Measurements from ENCODE around the gene COL1A2.

COL1A2 gene

DNA sequence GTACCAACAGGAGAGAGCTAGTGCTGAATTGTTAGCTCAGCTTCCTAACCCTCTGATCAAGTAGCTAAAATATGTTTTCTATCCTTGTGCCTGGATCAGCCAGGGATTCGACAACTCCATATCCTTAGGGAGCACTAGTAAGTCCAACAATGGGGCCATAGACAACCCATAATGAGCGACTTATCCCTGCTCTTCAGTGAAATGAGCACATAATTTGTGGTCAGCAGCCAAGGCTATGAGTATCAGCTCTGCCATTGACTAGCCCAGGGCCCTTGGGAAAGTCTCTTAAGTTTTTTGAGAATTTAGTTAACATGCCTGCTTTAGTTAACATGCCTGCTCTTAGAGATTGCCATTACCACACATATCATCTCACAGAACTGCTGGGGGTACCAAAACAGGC, 39.3 kb downstream of the COL1A2 start:
- FAIRE-seq (peak; percentile 13), DNase-seq (ENCODE audit: low spot score) (no peak)

DNA sequence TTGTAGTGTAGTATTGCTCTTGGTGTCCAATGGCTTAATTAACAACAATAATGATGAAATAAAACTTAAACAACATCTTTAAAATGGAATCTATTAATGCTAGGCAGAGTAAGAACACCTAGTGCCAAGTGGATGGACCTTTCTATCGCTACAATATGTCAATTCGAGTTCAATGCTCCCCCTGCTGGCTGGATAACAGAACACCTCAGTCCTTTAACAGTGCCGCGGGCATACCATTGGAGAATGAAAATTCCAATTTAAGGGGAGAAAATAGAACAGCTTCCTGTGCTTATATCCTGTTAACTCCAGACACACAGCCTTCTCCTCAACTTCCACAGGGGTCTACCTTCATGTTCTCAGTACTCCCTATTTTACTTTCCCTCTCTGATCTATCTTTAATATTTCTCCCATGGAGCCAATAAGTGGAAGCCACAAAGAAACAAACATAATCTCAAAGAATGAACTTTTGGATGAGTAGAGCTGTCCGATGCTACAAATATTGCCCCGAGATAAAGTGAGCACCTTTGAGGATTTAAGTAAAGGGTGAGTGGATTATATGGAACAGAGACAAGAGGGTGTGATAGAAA, 41.4 kb downstream of the COL1A2 start:
- DNase-seq (ENCODE audit: low spot score) = peak; percentile 81
- peak; percentile 27 for FAIRE-seq

DNA sequence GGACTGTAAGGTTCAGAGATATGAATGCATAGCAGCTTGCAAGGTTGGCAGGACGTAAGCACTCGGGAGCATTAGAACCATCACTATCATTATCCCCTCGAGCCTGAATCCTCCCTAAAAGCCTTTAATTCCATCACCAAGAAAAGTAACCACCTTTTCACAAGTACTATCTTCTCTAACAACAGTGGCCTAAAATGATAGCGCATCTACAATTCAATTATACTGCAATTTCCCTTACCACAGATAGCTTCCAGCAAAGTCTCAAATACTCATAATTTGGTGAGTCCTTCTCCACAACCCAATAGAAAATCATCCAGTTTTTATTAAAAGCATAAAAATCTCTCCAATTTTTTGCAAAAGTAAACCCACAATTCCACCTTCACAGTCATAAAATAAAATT, 42.0 kb downstream of the COL1A2 start:
- FAIRE-seq (no peak), DNase-seq (ENCODE audit: low spot score) (no peak)

DNA sequence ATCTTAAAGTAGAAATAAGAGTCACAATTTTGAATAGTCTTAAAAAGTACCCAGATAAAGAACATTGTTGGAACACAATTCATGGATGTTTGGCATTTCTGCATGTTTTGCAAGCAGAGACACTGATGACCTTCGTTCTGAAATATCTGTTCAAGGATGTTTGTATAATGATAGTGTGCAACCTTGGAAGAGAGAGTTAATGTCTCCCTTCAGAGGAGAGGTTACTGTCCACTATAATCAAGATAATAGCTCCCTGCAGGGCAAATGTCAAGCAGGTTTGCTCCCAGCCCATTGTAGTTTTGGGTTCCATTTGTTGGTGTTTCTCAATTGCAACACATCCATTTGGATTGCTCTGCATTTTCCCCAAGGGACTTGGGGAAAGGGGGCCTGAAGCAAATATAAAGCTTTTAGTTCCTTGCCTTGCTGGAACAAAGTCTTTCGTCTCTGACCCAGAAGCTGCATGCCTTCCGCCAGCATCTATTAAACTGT, 45.2 kb downstream of the COL1A2 start:
- FAIRE-seq = no peak

DNA sequence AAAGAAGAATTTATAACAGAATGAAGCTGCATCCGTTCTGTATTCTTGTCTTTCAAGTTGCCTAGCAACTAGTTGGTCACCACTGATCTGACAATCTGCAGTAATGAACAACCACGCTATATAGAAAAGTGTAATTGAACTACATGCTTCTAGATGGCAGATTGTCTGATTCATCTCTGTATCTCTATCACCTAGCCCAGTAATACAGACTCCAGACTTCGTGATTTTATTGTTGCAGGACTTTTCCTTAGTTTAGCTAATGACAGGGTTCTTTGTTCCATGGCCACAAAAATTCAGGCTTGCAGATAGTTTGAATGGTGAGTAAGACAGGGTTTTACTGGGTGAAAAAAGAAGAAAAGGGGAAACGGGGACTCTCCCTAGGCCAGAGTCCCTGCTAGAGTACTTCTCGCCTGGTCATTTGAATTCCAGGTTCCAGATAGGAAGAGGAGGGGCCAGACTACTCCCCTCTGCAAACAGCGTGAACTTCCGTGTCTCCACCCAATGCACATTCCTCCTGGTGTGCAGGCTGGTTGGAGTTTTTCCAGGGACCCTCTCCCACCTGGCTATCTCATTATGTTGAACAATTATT, 45.9 kb downstream of the COL1A2 start:
- FAIRE-seq (no peak), DNase-seq (ENCODE audit: low spot score) (no peak)

More for the DNA sequence above, 45.2 kb downstream of the COL1A2 start:
- DNase-seq (ENCODE audit: low spot score) = no peak

DNA sequence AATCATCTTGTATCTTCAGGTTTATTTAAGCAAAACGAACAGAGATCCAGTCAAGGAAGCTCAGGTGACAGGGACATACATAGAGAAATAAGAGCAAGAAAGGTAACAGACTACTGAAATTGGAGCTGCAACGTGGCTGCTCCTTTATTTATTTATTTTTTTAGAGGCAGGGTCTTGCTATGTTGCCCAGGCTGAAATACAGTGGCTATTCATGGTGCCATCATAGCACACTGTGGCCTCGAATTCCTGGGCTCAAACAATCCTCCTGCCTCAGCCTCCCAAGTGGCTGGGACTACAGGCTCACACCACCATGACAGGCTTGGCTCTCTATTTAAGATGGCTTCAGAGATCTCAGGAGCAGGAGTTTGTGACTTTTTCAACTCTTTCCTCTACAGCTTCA, 46.4 kb downstream of the COL1A2 start:
- FAIRE-seq (no peak), DNase-seq (ENCODE audit: low spot score) (no peak)

DNA sequence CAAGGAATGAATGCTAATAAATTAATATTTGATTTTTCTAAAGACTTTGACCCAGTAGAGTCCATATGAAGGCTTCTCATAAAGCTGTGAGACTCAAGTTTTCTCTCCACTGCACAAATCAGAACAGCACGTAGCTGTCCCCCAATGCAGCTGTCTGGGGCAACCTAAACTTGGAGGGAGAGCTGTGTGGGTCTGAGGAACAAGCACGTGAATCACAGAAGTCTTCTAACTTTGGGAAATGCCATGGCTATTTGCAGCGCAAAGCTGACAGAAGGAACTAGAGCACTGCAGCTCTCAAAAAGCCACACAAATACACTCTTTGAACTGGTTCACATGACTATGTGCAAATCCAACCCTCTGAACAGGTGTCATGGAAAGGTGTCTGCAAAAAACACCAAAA, 47.9 kb downstream of the COL1A2 start:
- no peak for FAIRE-seq
- DNase-seq (ENCODE audit: low spot score) = no peak

DNA sequence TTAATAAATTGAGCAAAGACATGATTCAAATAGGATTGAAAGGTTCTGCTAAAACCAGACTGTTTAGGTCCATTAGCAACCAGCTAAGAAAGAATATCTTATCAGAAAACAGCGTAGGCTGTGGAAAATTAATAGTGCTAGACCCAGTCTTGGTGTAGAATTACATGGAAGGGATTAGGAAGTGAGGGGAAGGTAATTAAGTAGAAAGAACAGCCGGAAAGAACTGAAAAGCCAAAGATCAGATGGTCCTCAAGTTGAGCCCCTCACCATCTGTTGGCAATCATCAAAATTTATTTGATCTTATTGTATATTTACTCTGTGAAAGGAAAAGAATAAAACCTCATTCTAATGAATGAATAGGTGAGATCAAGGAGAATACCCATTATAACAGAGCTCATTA, 50.1 kb downstream of the COL1A2 start:
- no peak for DNase-seq (ENCODE audit: low spot score)
- FAIRE-seq = no peak

DNA sequence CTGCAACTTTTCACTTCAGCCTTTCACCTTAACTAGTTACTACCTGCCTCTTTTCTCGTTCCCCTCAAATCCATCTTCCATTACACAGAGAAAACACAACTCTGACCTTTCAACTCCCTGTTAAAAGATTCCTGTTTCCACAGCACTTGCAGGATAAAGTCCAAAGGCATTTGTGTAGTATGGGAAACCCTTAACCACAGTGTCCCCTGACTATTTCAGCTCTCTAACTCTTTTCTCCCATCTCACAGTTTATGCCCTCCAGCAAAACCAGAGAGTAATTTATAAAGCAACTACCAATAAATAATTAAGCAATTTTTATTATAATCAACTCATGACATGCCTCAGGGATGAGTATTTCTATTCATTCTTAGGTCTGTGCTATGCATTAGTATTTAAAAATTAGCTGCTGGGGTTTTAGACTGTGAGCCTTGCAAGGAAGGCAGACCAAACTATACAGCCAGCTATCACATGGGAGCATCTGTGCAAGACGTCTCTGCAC, 51.0 kb downstream of the COL1A2 start:
- no peak for DNase-seq (ENCODE audit: low spot score)
- no peak for FAIRE-seq

DNA sequence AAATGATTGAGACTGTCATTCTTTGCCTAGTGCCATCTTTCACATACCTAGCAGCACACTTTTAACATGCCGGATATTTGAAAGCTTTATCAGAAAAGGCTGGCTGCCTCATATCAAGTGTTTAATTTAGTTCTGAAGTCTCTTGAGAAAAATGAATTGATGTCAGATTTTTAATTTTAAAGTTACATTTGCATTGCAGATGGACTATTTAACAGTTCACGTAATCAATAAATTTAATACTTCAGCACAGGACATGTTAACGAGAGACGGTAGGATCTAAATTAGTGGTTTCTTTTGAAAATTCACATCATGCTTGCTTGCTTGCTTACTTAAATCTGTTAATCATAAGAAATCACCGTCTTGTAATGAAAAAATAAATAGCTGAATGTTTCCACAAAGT, 51.6 kb downstream of the COL1A2 start:
- FAIRE-seq = no peak
- no peak for DNase-seq (ENCODE audit: low spot score)

DNA sequence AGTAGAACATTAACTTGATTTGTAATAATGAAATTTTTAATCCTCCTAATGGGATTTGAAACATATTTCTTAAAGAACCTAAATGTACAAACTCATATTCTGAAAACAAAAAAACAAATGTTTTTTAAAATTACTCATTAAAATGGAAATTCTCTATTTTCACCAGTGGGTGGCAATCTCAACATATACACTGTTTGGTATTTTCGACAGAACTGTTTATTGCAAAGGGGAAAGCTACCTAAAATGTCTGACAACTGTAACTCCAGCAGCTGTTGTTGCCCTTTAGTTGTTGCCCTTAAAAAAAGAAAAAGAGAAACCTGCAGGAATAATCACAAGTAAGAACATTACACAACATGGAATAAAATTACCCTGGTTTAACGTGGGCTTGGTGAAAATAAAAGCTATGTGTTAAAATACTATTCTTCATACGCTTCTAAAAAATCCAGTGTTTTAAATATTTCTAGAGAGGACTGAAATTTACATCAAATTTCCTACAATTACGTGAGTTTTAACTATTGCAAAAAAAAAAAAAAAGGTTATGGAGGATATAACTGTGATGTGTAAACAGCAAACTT, 54.5 kb downstream of the COL1A2 start:
- DNase-seq (ENCODE audit: low spot score) (peak; percentile 55), FAIRE-seq (no peak)

DNA sequence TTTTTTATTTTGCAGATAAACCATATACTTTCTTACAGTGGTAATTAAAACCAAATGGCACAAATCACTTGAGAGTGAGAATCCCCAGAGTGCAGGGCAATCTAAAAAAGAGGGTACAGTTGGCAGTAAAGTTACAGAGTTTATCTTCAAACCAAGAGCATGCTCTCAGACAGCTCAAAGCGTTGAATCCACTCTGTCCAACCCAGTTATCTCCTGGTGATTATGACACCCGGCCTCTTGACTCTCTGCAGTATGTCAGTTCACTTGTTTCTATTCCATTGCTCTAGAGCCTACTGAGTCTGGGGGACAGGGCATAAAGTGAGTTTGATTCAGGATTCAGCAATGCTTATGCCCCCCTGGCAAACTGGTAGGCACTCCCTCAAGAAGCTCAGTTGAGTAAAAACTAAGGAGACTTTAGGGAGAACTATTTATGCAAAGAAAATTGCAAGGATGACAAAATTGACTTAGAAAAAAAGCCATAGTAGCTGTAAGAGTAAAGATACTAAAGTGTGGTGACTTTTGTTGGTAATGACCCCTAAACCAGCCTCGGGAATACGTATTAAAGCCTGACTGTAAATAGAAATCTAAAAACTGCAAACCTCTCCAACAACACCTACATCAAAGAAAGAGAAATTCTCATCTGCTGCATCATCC, 55.5 kb downstream of the COL1A2 start:
- DNase-seq (ENCODE audit: low spot score) = no peak
- FAIRE-seq = no peak

DNA sequence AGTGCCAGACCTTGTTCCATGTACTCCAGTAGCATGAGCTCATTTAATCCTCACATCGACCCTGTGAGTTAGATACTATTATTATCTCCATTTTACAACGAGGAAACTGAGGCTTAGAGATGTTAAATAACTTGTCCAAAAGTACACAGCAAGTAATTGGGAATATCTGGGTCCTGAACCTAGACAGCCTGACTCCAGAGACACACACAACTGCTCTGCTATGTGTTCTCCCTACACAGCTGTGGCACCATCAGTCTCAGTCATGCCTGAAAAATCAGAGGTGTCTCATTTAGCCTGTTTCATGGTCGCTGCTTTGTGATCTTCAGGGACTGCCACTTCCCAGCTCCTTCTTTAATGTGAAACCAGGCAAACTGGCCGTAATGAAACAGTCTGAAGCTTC, 56.5 kb downstream of the COL1A2 start:
- DNase-seq (ENCODE audit: low spot score) (no peak), FAIRE-seq (peak; percentile 78)

DNA sequence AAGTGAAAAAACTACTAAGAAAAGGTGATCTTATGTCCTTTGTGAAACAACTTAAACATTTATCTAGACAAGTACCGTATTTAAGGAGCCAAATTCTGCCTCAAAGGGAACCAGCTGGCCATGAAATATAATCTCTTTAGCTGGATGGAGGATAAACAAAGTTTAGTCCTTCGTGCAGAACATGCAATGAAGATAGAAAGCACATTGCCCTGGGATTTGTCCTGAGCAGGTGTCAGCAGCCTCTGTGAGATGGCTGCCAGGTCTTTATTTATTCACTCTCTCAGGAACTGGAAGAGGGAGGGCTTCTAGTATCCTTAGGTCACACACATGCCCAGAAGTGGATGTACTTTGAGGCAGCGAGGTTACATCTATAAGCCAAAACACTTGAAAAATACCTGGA, 57.5 kb downstream of the COL1A2 start:
- DNase-seq (ENCODE audit: low spot score) (no peak), FAIRE-seq (no peak)

DNA sequence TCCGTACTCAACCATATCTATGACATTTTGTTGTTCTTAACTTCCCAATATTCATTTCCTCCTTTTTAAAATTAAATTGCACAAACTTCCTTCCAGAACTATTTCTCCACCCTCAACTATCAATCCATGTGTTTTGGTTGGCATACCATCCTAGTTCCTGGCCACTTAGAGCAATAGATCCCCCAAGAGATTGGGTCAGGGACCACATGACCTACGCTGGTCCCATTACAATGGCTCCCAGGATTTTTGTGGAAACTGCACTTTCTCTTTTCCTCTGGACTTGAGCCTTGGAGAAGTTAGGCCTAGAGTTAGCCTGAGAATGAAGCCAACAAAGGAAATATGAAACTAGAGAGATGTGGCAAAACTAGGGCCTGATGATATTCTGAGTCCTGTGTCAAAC, 59.2 kb downstream of the COL1A2 start:
- DNase-seq (ENCODE audit: low spot score) (no peak), FAIRE-seq (no peak)

DNA sequence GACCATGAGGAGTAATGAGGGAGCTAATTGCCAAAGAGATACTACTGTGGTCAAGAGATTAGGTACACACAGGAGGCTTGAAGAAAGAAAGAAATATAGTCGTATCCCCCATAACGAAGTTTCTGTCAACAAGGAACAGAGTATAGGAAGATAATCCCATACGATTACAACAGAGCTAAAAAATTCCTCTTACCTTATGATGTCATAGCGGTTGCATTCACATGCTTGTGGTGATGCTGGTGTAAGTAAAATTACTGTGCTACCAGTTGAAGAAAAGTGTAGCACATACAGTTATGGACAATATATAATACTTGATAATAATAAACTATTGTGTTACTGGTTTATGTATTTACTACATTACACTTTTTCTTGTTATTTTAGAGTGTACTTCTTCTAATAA, 63.3 kb downstream of the COL1A2 start:
- DNase-seq (ENCODE audit: low spot score) (no peak), FAIRE-seq (no peak)

DNA sequence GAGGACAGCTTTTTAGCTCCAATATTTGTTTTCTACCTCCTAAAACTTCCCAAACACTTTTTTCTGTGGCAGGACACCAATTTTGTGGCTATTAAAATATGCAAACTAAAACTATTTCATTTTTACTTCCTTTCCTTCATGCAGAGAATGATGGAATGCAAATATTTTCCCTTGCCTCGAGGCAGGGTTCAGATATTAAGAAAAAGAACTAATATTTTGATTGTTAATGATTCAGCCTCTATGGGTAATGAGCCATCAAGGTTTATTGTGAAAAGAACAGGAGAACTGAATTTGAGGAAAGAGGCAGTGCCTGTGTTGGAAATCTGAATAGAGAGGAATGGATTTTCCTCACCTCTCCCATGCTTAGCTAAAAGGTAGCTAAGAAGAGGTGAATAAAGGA, 71.8 kb downstream of the COL1A2 start:
- FAIRE-seq (no peak), DNase-seq (ENCODE audit: low spot score) (no peak)

DNA sequence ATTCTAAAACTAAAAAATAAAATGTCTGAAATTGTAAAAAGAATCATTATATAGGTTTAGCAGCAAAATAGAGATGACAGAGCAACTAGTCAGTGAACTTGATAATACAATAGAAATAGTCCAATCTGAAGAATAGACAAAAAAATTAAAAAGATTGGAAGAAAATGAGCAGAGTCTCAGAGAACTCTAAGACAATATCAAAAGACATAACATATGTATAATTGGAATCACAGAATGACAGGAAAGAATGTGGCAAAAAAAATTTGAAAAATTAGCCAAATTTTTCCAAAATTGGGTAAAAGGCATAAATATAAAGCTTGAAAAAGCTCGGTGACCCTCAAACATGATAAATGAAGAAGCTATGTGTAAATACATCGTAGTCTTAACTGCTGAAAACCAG, 76.9 kb downstream of the COL1A2 start:
- FAIRE-seq (no peak), DNase-seq (ENCODE audit: low spot score) (no peak)

DNA sequence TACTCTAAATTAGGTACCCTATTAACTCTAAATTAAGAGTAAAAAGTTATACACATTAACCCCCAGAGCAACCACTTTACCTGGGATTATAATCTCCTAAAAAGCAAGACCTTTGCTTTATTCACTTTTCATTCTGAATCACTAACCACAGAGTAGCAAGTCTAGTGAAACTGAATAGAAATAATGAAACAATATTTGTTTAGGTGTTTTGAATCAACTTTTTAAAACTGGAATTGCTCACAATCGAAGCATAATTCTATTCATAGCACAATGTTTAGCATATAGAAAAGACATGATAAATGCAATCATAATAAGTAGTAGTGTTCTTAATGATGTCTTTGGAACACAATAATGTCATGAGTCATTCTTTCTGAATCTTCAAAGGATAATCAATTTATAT, 77.9 kb downstream of the COL1A2 start:
- FAIRE-seq (no peak), DNase-seq (ENCODE audit: low spot score) (no peak)

DNA sequence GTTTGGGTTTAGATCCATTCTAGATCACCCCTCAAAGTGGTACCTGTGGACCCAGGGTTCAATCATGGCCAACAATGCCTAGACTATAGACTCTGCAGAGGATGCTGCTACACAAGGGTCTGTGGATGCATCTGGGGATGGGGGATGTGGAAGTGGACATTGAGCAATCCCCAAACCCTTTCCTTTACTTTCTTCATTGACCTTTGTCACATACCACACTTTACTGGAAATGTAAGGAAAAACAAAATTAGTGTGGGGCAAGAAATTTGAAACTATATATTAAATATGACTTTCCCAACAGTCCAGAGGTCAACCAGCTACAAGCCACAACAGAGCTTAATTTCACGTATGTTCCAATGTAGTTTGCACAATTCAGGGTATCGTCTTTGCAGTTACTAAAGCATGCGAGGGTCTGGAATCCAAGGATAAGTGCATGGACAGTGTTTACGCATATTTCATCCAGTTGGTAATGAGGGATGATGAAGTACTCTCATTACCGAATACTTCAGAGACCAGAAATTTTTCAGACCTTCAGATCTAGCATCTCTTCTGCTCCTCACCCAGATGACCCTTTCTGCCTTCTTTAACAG, 81.7 kb downstream of the COL1A2 start:
- DNase-seq (ENCODE audit: low spot score) = no peak
- FAIRE-seq = no peak

DNA sequence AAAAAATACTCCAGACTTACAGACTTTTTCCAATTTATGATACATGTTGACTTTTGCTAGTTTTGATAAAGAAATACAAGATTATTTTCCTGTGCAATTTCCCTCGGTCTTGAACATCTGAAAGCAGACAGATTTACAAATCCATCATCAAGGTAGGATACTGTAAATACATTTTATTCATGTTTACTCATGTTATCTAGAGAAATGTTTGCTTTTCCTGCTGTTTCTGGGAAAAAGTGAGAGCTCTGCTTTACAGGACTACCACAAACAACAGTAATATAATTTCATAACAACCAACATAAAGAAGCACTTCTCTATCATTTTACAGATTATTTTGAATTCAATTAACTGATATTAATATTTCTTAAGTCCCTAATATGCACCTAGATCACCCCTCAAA, 83.2 kb downstream of the COL1A2 start:
- FAIRE-seq (no peak), DNase-seq (ENCODE audit: low spot score) (no peak)

DNA sequence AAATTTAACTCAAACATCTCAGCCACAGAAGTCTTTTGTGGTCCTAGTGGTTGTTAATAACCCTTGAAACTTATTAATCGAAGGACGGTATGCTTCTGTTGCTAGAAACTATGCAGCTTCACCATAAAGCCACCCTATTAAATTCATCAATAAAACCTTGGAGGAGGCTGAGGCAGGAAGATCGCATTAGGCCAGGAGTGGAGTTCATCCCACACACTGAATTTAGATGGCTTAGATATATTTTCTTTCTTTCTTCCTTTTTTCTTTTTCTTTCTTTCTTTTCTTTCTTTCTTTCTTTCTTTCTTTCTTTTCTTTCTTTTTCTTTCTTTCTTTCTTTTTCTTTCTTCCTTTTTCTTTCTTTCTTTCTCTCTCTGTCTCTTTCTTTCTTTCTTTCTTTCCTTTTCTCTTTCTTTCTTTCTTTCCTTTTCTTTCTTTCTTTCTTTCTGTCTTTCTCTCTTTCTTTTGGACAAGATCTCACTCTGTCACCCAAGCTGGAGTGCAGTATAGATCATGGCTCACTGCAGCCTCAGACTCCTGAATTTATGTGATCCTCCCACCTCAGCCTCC, 84.0 kb downstream of the COL1A2 start:
- DNase-seq (ENCODE audit: low spot score) = no peak
- FAIRE-seq = no peak
